ENCODE results near the gene KRT9. TPM values are rescaled to one million over a fixed set of nuclear protein-coding genes. Genes with fewer than 3 reads are reported as not detected.

KRT9 gene
- total and polyA plus RNA-seq, 9 of the 15 experiments (the other 6 are each of a cell fraction or from before 2014, with no cell fraction given): 0.03 TPM; not detected in 8

- intact Hi-C loops (cut with micrococcal nuclease): no loop called here
- 0% methylated on average over 4 of the region's 4 CpGs for WGBS (ENCODE audit: insufficient coverage, low coverage, missing lambda C conversion rate)
- TF ChIP-seq THAP12 (CRISPR knock-in tag; IDR thresholded peaks at IDR 0.05): no peak
- TF ChIP-seq ATF6 (CRISPR knock-in tag; IDR thresholded peaks at IDR 0.05): no peak
- no peak for TF ChIP-seq CBX2 (IDR thresholded peaks at IDR 0.05; ENCODE audit: insufficient read depth, low read length, poor library complexity, severe bottlenecking)
- no peak for TF ChIP-seq MXD1 (CRISPR knock-in tag; IDR thresholded peaks at IDR 0.05; ENCODE audit: borderline replicate concordance, poor library complexity, severe bottlenecking)
- TF ChIP-seq RBM34 (IDR thresholded peaks at IDR 0.05; ENCODE audit: borderline replicate concordance, insufficient read depth, low read length): no peak
- TF ChIP-seq RERE (CRISPR knock-in tag; IDR thresholded peaks at IDR 0.05; ENCODE audit: borderline replicate concordance): no peak
- TF ChIP-seq BRCA1 (IDR thresholded peaks at IDR 0.05): no peak
- TF ChIP-seq BRCA1 (CRISPR knock-in tag; IDR thresholded peaks at IDR 0.05): no peak
- TF ChIP-seq RBM14 (IDR thresholded peaks at IDR 0.05; ENCODE audit: borderline replicate concordance, insufficient read depth, low read depth, low read length): no peak
- no peak for TF ChIP-seq ZNF408 (CRISPR knock-in tag; IDR thresholded peaks at IDR 0.05; ENCODE audit: low read depth)
Observed at GRCh38 chr17:41600318-41600717, 28.5 kb upstream of the KRT9 start.

More at GRCh38 chr17:41600318-41600717, 28.5 kb upstream of the KRT9 start:
- FAIRE-seq: no peak
- ATAC-seq: no peak
- no peak overlapping the region for H3K4me3 ChIP-seq
- no TSS peak for BruUV-seq (replicated peaks)
- H4K20me1 ChIP-seq (replicated peaks; ENCODE audit: control insufficient read depth, insufficient read depth, low read length): no peaks in the 10 kb centered on the region; the same call in 1 of the 2 replicates
- H3K9me3 ChIP-seq (replicated peaks; ENCODE audit: control insufficient read depth, insufficient read depth, low read depth, low read length): no peaks in the 10 kb centered on the region; the same call in 1 of the 2 replicates
- no peak overlapping the region for H3K27ac ChIP-seq (ENCODE audit: extremely low read depth, low read depth, low read length)
- DNase-seq (ENCODE audit: extremely low read depth in 1 of 4, low spot score in 3 of 4): no peak
- CTCF ChIA-PET (ENCODE audit: low intra/inter-chr PET ratio): no interaction called here
- no peaks in the 10 kb centered on the region for H3K36me3 ChIP-seq (ENCODE audit: control insufficient read depth, insufficient read depth, low read length)
- H3K27me3 ChIP-seq (ENCODE audit: control insufficient read depth in 2 of 2, insufficient read depth in 2 of 2, low read length in 2 of 2): peaks cover 5 to 21% of the 10 kb centered on the region in 2 experiments; a peak in 4 of 5 replicates
- no peaks in the 10 kb centered on the region for H3K9me1 ChIP-seq (ENCODE audit: control insufficient read depth, insufficient read depth, low read length)
- POLR2A ChIA-PET: no interaction called here
- H3K4me2 ChIP-seq (ENCODE audit: insufficient read depth, low read length): no peak overlapping the region
- no peak overlapping the region for H3K9ac ChIP-seq (ENCODE audit: insufficient read depth in 1 of 2, low read depth in 2 of 2, low read length in 2 of 2)
- in situ Hi-C loops (cut with MboI): no loop called here
- no peak overlapping the region for H2AFZ ChIP-seq (ENCODE audit: low read depth, low read length)
- no peaks in the 10 kb centered on the region for H3K4me1 ChIP-seq (replicated peaks in 1 of 2; ENCODE audit: control insufficient read depth in 2 of 2, insufficient read depth in 2 of 2, low read length in 2 of 2)
- H3K79me2 ChIP-seq (ENCODE audit: control insufficient read depth, insufficient read depth, low read length): no peaks in the 10 kb centered on the region
